Endothelial cell of umbilical vein (primary cell): ENCODE measurements around the gene CNKSR1. TPM values are rescaled to one million over a fixed set of nuclear protein-coding genes. Genes with fewer than 3 reads are reported as not detected.

Experiments used
- BruUV-seq: library from RNA; stranded (reverse); fragments of 400-500 nt; replicated peaks from 2 replicates; lab custom pipeline; 2021; lab: Mats Ljungman, UMichigan
- CTCF ChIA-PET: fragments of 300-600, 350-600 bp; sonication (Branson Sonifier 250); formaldehyde crosslinking; loops from one replicate; lab custom pipeline; 2021; ENCODE audit warnings: antibody characterized with exemption, inconsistent platforms; lab: Charles Lee
- POLR2A ChIA-PET: fragments of 300-600, 350-600 bp; sonication (Branson Sonifier 250); formaldehyde crosslinking; loops from one replicate; lab custom pipeline; 2021; ENCODE audit warnings: antibody characterized with exemption, inconsistent platforms; lab: Charles Lee
- DNase-seq: peaks from one replicate; pipeline ENCODE4 v3.0.0-alpha.2; 2011; ENCODE audit warnings: low read depth, low spot score
- FAIRE-seq: peaks from 2 replicates; lab custom pipeline; 2011; peaks lifted over from hg19 to GRCh38; lab: Jason Lieb, UNC
- H2AFZ ChIP-seq: 2 replicates; pipeline ENCODE4 v1.6.0; 2012; ENCODE audit warnings: low read depth, low read length, control low read depth, inconsistent platforms
- H3K27ac ChIP-seq: 2 replicates; pipeline ENCODE4 v1.5.1; 2011; ENCODE audit warnings: low read depth, mild to moderate bottlenecking, control low read depth, low read length, moderate library complexity; ENCODE audit not compliant: insufficient read depth
- H3K27me3 ChIP-seq, 2 experiments: 2 replicates each; pipeline versions ENCODE4 v1.6.0 to v1.6.1; 2011; ENCODE audit warnings: low read length in 2 of 2, mixed read lengths in 1 of 2; ENCODE audit not compliant: control insufficient read depth in 2 of 2, insufficient read depth in 2 of 2
- H3K36me3 ChIP-seq, 2 experiments: 2 replicates in 1 of 2; 3 replicates in 1 of 2; pipeline ENCODE4 v1.5.1; 2011; ENCODE audit warnings: low read length in 2 of 2, mild to moderate bottlenecking in 1 of 2, moderate library complexity in 1 of 2; ENCODE audit not compliant: control insufficient read depth in 2 of 2, insufficient read depth in 2 of 2; ENCODE audit errors: extremely low read depth in 1 of 2
- H3K4me1 ChIP-seq: 3 replicates; pipeline ENCODE4 v1.5.1; 2011; ENCODE audit warnings: mild to moderate bottlenecking, low read length; ENCODE audit not compliant: control insufficient read depth, insufficient read depth; ENCODE audit errors: extremely low read depth
- H3K4me2 ChIP-seq: 2 replicates; pipeline ENCODE4 v1.6.1; 2011; ENCODE audit warnings: low read length, control low read depth, mixed read lengths; ENCODE audit not compliant: insufficient read depth
- H3K4me3 ChIP-seq, 3 experiments: fragments of 200-600 bp in 1 of 3; sonication (generic), shearing (Covaris generic) in 1 of 3; replicated peaks in 1 of 3; 2 replicates each; pipeline ENCODE4 v1.5.1; 2011 to 2016; ENCODE audit warnings: control low read depth in 3 of 3, low read length in 3 of 3, mild to moderate bottlenecking in 2 of 3, inconsistent platforms in 1 of 3, low read depth in 1 of 3, moderate library complexity in 1 of 3; ENCODE audit not compliant: insufficient read depth in 1 of 3
- H3K79me2 ChIP-seq: 2 replicates; pipeline ENCODE4 v1.6.0; 2012; ENCODE audit warnings: low read length, inconsistent platforms; ENCODE audit not compliant: control insufficient read depth, insufficient read depth
- H3K9ac ChIP-seq: replicated peaks from 2 replicates; pipeline ENCODE3; 2011; ENCODE audit warnings: low read length, control low read depth; ENCODE audit not compliant: insufficient read depth; ENCODE audit errors: extremely low read depth
- H3K9me1 ChIP-seq: replicated peaks from 3 replicates; pipeline ENCODE4 v1.6.0; 2011; ENCODE audit warnings: mild to moderate bottlenecking, low read length; ENCODE audit not compliant: control insufficient read depth, insufficient read depth; ENCODE audit errors: extremely low read depth
- H3K9me3 ChIP-seq: replicated peaks from 2 replicates; pipeline ENCODE4 v1.5.1; 2012; ENCODE audit warnings: low read length, inconsistent platforms; ENCODE audit not compliant: control insufficient read depth, insufficient read depth
- H4K20me1 ChIP-seq: replicated peaks from 2 replicates; pipeline ENCODE3; 2011; ENCODE audit warnings: mild to moderate bottlenecking, low read length; ENCODE audit not compliant: control insufficient read depth, insufficient read depth; ENCODE audit errors: extremely low read depth
- CTCF ChIP-seq, 2 donors: IDR thresholded peaks; 1 replicate in 1 of 2; 2 replicates in 1 of 2; pipeline ENCODE4 v1.5.1; 2011; ENCODE audit warnings: low read length in 2 of 2, mild to moderate bottlenecking in 2 of 2, moderate library complexity in 2 of 2, control low read depth in 1 of 2, inconsistent platforms in 1 of 2, low read depth in 1 of 2; ENCODE audit not compliant: insufficient read depth in 1 of 2; ENCODE audit errors: extremely low read depth in 1 of 2
- MAX ChIP-seq: IDR thresholded peaks from 2 replicates; pipeline ENCODE4 v1.6.1; 2011; ENCODE audit not compliant: insufficient read depth, insufficient read length
- POLR2A ChIP-seq: IDR thresholded peaks from 2 replicates; pipeline ENCODE4 v1.6.1; 2012; ENCODE audit warnings: low read depth, mild to moderate bottlenecking, control low read depth, low read length
- dilution Hi-C: fragments of 300-500 bp; cut with MboI; formaldehyde crosslinking; loops from one replicate; pipeline ENCODE4 v1.15.0; 2019; ENCODE audit warnings: low sequenced_read_pairs; ENCODE audit not compliant: extremely low pct_ligation_motif_present
- intact Hi-C: fragments of 100-400 bp; cut with micrococcal nuclease; formaldehyde crosslinking; loops from one replicate; pipeline ENCODE4 v1.10.0; 2022
- polyA plus RNA-seq, 4 experiments: library from polyadenylated mRNA; depleted of rRNA in 3 of 4; stranded (reverse) in 3 of 4; unstranded in 1 of 4; fragments of >200 nt; gene quantifications; 2 replicates each; pipeline versions ENCODE4 v1.2.1 to v1.2.3, GENCODE V29; 2011 to 2012; ENCODE audit warnings: missing spikeins in 1 of 4
- total RNA-seq: library from RNA; stranded (reverse); gene quantifications from 2 replicates; pipeline ENCODE4 v1.2.3, GENCODE V29; 2021

The CNKSR1 gene
- total and polyA plus RNA-seq, 2 donors (not counting 3 experiments of a cell fraction or from before 2014, with no cell fraction given), result 0.22 TPM; not detected in 1

DNA sequence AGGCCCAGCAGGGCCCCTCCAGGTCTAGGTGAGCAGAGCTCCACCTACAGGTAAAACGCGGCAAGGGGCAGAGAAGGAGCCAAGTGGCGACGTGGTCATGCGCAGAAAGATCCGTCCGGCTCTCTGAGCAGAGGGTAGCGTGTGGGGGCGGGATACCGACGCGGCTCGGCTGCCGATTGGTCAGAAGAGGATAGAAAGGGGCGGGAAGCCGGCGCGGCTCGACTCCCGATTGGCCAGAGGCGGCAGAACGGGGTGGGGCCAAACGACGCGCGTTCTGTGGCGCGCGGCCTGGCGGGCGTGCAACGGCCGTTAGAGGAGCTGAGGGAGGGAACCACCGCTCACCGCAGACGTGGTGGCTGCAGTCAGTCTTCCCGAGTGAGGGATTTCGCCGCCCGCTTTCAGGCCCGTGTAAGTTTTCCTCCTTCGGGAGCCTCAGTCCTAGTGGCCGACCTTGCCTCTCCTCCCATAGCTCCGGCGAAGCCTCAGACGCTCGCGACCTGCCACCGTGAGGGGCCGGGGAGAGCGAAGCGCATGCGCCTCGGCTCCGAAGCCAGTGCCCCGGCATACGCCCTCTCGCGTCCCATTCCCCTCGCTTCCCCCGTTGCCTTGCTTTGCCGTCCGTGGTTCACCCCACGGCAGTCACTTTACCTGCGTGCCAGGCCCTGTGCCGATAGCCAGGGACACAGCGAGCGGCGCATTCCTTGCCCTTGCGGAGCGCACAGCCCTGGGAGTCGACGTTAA is 56.8 kb downstream of the CNKSR1 start, which contains the start of gene CEP85:
Gene CEP85, plus strand, starts transcription at position 298 of the 741 bp plus-strand sequence. CDS start 5,584 bp downstream, outside the sequence.
- POLR2A ChIA-PET, result interaction anchor here (0.6 to 1.0 kb wide), 4 partner anchors 52 to 987 kb away, joined by 3 read pairs; partner anchors contain the start of gene RSRP1
- Histone ChIP-seq H3K27me3 (no peaks in the 10 kb centered on the region), H3K4me2 (peak within 1 kb of the TSS; percentile 77), H3K4me3 (peak within 1 kb of the TSS; percentile 35 to 78 (median 65)), H3K79me2 (peaks cover 42% of the 10 kb centered on the region), H3K4me1 (peaks cover 12% of the 10 kb centered on the region), H3K9ac (peak within 1 kb of the TSS; percentile 66), H3K9me1 (no peaks in the 10 kb centered on the region), H4K20me1 (no peaks in the 10 kb centered on the region), H3K9me3 (no peaks in the 10 kb centered on the region), H2AFZ (peak within 1 kb of the TSS; percentile 96), H3K36me3 (no peaks in the 10 kb centered on the region), H3K27ac (peak within 1 kb of the TSS; percentile 9)
- intact Hi-C loops (loop anchor here (1.0 to 2.0 kb wide), 4 partner anchors 43 to 199 kb away; partner anchors contain the start of gene ZNF593), dilution Hi-C loops (no loop called here)
- CTCF ChIA-PET, result interaction anchor here (0.5 to 3.7 kb wide), 39 partner anchors 8 to 380 kb away, joined by 3 to 44 read pairs (median 6); partner anchors contain the start of genes C1orf232, CATSPER4, DHDDS and PAFAH2
- peak; percentile 98 for DNase-seq
- TSS peak; percentile 56 for BruUV-seq
- peak; percentile 93 for FAIRE-seq
- TF ChIP-seq CTCF (IDR thresholded peaks at IDR 0.05; ENCODE audit: extremely low read depth in 1 of 2, insufficient read depth in 1 of 2, low read depth in 1 of 2, low read length in 2 of 2) (peak; percentile 87 to 92), POLR2A (peak; percentile 81), MAX (no peak)
